Mesendoderm (in vitro differentiated cells): Measurements from ENCODE around the gene FOXP1.

ENCODE experiments used
- DNase-seq: peaks from one replicate; pipeline ENCODE4 v3.0.0; 2013
- H2AK5ac ChIP-seq: 2 replicates; pipeline ENCODE4 v1.6.1; 2013; ENCODE audit warnings: low read length, inconsistent platforms
- H2BK120ac ChIP-seq: 2 replicates; pipeline ENCODE4 v1.6.1; 2013; ENCODE audit warnings: low read depth, mild to moderate bottlenecking, low read length, moderate library complexity, mixed read lengths
- H2BK15ac ChIP-seq: replicated peaks from 2 replicates; pipeline ENCODE4 v1.6.1; 2013; ENCODE audit warnings: low read depth, mild to moderate bottlenecking, moderate library complexity
- H2BK5ac ChIP-seq: 2 replicates; pipeline ENCODE4 v1.6.1; 2013; ENCODE audit warnings: low read length, inconsistent platforms
- H3K18ac ChIP-seq: 2 replicates; pipeline ENCODE4 v1.6.1; 2013; ENCODE audit warnings: mild to moderate bottlenecking, low read length, mixed read lengths
- H3K23ac ChIP-seq: one replicate; pipeline ENCODE4 v1.6.1; 2013; ENCODE audit warnings: low read length
- H3K27ac ChIP-seq: 2 replicates; pipeline ENCODE4 v1.5.1; 2013; ENCODE audit warnings: low read depth, mild to moderate bottlenecking, inconsistent platforms, low read length, moderate library complexity
- H3K27me3 ChIP-seq: 2 replicates; pipeline ENCODE4 v1.6.1; 2013; ENCODE audit warnings: low read length, control low read depth, mild to moderate bottlenecking, inconsistent platforms; ENCODE audit not compliant: insufficient read depth, poor library complexity
- H3K36me3 ChIP-seq: 2 replicates; pipeline ENCODE4 v1.6.1; 2013; ENCODE audit warnings: low read length, inconsistent platforms; ENCODE audit not compliant: control insufficient read depth, insufficient read depth
- H3K4ac ChIP-seq: one replicate; pipeline ENCODE4 v1.6.1; 2013; ENCODE audit warnings: low read depth, mild to moderate bottlenecking, low read length, moderate library complexity
- H3K4me1 ChIP-seq: 2 replicates; pipeline ENCODE4 v1.6.1; 2013; ENCODE audit warnings: low read depth, low read length, inconsistent platforms; ENCODE audit not compliant: control insufficient read depth
- H3K4me2 ChIP-seq: 2 replicates; pipeline ENCODE4 v1.6.1; 2013; ENCODE audit warnings: low read length
- H3K4me3 ChIP-seq: 2 replicates; pipeline ENCODE4 v1.5.1; 2013; ENCODE audit warnings: mild to moderate bottlenecking, low read length
- H3K56ac ChIP-seq: one replicate; pipeline ENCODE4 v1.6.1; 2013; ENCODE audit warnings: low read length
- H3K79me1 ChIP-seq: 2 replicates; pipeline ENCODE4 v1.6.1; 2013; ENCODE audit warnings: low read length, inconsistent platforms
- H3K79me2 ChIP-seq: 2 replicates; pipeline ENCODE4 v1.6.1; 2013; ENCODE audit warnings: mild to moderate bottlenecking, low read length; ENCODE audit not compliant: control insufficient read depth, insufficient read depth
- H3K9ac ChIP-seq: 2 replicates; pipeline ENCODE4 v1.6.1; 2013; ENCODE audit warnings: low read length, inconsistent platforms
- H4K5ac ChIP-seq: one replicate; pipeline ENCODE4 v1.6.1; 2013; ENCODE audit warnings: low read length
- H4K8ac ChIP-seq: one replicate; pipeline ENCODE4 v1.6.1; 2013; ENCODE audit warnings: low read depth, mild to moderate bottlenecking, control low read depth, low read length, moderate library complexity
- WGBS: extraction: QIAGEN DNeasy Blood & Tissue Kit; methylation state at CpG from one replicate; pipeline ENCODE4 v1.1.7; 2013; ENCODE audit warnings: low lambda C conversion rate, missing lambda C conversion rate; ENCODE audit not compliant: insufficient coverage; ENCODE audit errors: extremely low coverage; 5-methylcytosine and 5-hydroxymethylcytosine counted together

Gene FOXP1

GRCh38 chr3:71062037-71062932, 521.2 kb downstream of the FOXP1 start:
- Histone ChIP-seq H2BK5ac (no peak overlapping the region), H3K79me1 (no peaks in the 10 kb centered on the region), H4K5ac (no peak overlapping the region), H3K79me2 (no peaks in the 10 kb centered on the region), H3K56ac (no peak overlapping the region), H2BK15ac (no peak overlapping the region), H3K4me1 (peaks cover 2% of the 10 kb centered on the region), H3K36me3 (no peaks in the 10 kb centered on the region), H2BK120ac (no peak overlapping the region), H3K27me3 (no peaks in the 10 kb centered on the region), H3K4me3 (no peak overlapping the region), H3K18ac (no peak overlapping the region), H3K23ac (no peak overlapping the region), H4K8ac (no peak overlapping the region), H3K4me2 (no peak overlapping the region), H3K9ac (no peak overlapping the region), H2AK5ac (no peak overlapping the region), H3K27ac (no peak overlapping the region), H3K4ac (no peak overlapping the region)
- WGBS, result 100% methylated on average over 1 of the region's 14 CpGs
- DNase-seq, result no peak

GRCh38 chr3:71061581-71061980, 521.9 kb downstream of the FOXP1 start:
- H4K5ac ChIP-seq, result no peak overlapping the region
- H3K36me3 ChIP-seq, result no peaks in the 10 kb centered on the region
- DNase-seq, result no peak
- WGBS, result 100% methylated on average over 1 of the region's 3 CpGs
- H3K23ac ChIP-seq, result no peak overlapping the region
- no peak overlapping the region for H2AK5ac ChIP-seq
- no peak overlapping the region for H2BK120ac ChIP-seq
- H2BK5ac ChIP-seq, result no peak overlapping the region
- H4K8ac ChIP-seq, result no peak overlapping the region
- H3K56ac ChIP-seq, result no peak overlapping the region
- H3K79me2 ChIP-seq, result no peaks in the 10 kb centered on the region
- H3K4me1 ChIP-seq, result peaks cover 2% of the 10 kb centered on the region
- H3K27me3 ChIP-seq, result no peaks in the 10 kb centered on the region
- no peak overlapping the region for H3K18ac ChIP-seq
- no peak overlapping the region for H2BK15ac ChIP-seq
- H3K4me2 ChIP-seq, result no peak overlapping the region
- no peak overlapping the region for H3K9ac ChIP-seq
- H3K4ac ChIP-seq, result no peak overlapping the region
- no peaks in the 10 kb centered on the region for H3K79me1 ChIP-seq
- H3K4me3 ChIP-seq, result no peak overlapping the region
- no peak overlapping the region for H3K27ac ChIP-seq

- Histone ChIP-seq H3K9ac (no peak overlapping the region), H3K18ac (no peak overlapping the region), H2BK15ac (no peak overlapping the region), H3K4me2 (no peak overlapping the region), H3K4ac (no peak overlapping the region), H3K56ac (no peak overlapping the region), H2BK120ac (no peak overlapping the region), H3K4me3 (no peak overlapping the region), H3K23ac (no peak overlapping the region), H2AK5ac (no peak overlapping the region), H4K8ac (no peak overlapping the region), H2BK5ac (no peak overlapping the region), H3K36me3 (no peaks in the 10 kb centered on the region), H3K79me1 (no peaks in the 10 kb centered on the region), H3K4me1 (peaks cover 2% of the 10 kb centered on the region), H3K79me2 (no peaks in the 10 kb centered on the region), H4K5ac (no peak overlapping the region), H3K27ac (no peak overlapping the region), H3K27me3 (no peaks in the 10 kb centered on the region)
- no CpG with 5 or more reads among the region's 4 CpGs for WGBS
- DNase-seq, result no peak
Observed at GRCh38 chr3:71061037-71061436, 522.5 kb downstream of the FOXP1 start.

GRCh38 chr3:71060536-71060935, 523.0 kb downstream of the FOXP1 start:
- Histone ChIP-seq H2BK120ac (no peak overlapping the region), H3K27me3 (no peaks in the 10 kb centered on the region), H4K5ac (no peak overlapping the region), H3K56ac (no peak overlapping the region), H3K36me3 (no peaks in the 10 kb centered on the region), H3K4me2 (no peak overlapping the region), H2BK15ac (no peak overlapping the region), H3K79me1 (no peaks in the 10 kb centered on the region), H3K27ac (no peak overlapping the region), H4K8ac (no peak overlapping the region), H3K79me2 (no peaks in the 10 kb centered on the region), H3K18ac (no peak overlapping the region), H3K4me3 (no peak overlapping the region), H2BK5ac (no peak overlapping the region), H3K9ac (no peak overlapping the region), H3K23ac (no peak overlapping the region), H3K4me1 (peaks cover 2% of the 10 kb centered on the region), H3K4ac (no peak overlapping the region), H2AK5ac (no peak overlapping the region)
- WGBS, result no CpG with 5 or more reads among the region's 2 CpGs
- no peak for DNase-seq

GRCh38 chr3:71057526-71057894, 526.0 kb downstream of the FOXP1 start:
- WGBS, result no CpG with 5 or more reads among the region's 4 CpGs
- Histone ChIP-seq H3K56ac (no peak overlapping the region), H2AK5ac (no peak overlapping the region)

GRCh38 chr3:71056327-71056726, 527.2 kb downstream of the FOXP1 start:
- Histone ChIP-seq H4K8ac (no peak overlapping the region), H3K4me3 (no peak overlapping the region), H3K27me3 (no peaks in the 10 kb centered on the region), H3K23ac (no peak overlapping the region), H3K9ac (no peak overlapping the region), H3K56ac (no peak overlapping the region), H4K5ac (no peak overlapping the region), H2BK5ac (no peak overlapping the region), H2BK120ac (no peak overlapping the region), H3K4me1 (peaks cover 2% of the 10 kb centered on the region), H3K79me2 (no peaks in the 10 kb centered on the region), H2BK15ac (no peak overlapping the region), H2AK5ac (no peak overlapping the region), H3K79me1 (no peaks in the 10 kb centered on the region), H3K4me2 (no peak overlapping the region), H3K36me3 (no peaks in the 10 kb centered on the region), H3K27ac (no peak overlapping the region), H3K4ac (no peak overlapping the region), H3K18ac (no peak overlapping the region)
- DNase-seq, result no peak
- WGBS, result no CpG with 5 or more reads among the region's 5 CpGs

More at GRCh38 chr3:71057526-71057894, 526.0 kb downstream of the FOXP1 start:
- no peak overlapping the region for H4K8ac ChIP-seq
- H3K23ac ChIP-seq, result no peak overlapping the region
- no peak overlapping the region for H2BK120ac ChIP-seq
- H2BK5ac ChIP-seq, result no peak overlapping the region
- no peak overlapping the region for H3K4me2 ChIP-seq
- H3K27me3 ChIP-seq, result no peaks in the 10 kb centered on the region
- no peak overlapping the region for H4K5ac ChIP-seq
- no peak for DNase-seq
- no peaks in the 10 kb centered on the region for H3K36me3 ChIP-seq
- no peak overlapping the region for H2BK15ac ChIP-seq
- no peak overlapping the region for H3K4ac ChIP-seq
- peaks cover 2% of the 10 kb centered on the region for H3K4me1 ChIP-seq
- no peak overlapping the region for H3K9ac ChIP-seq
- no peak overlapping the region for H3K4me3 ChIP-seq
- no peak overlapping the region for H3K18ac ChIP-seq
- H3K27ac ChIP-seq, result no peak overlapping the region
- no peaks in the 10 kb centered on the region for H3K79me2 ChIP-seq
- H3K79me1 ChIP-seq, result no peaks in the 10 kb centered on the region
